ENCODE results near the gene PRX.

PRX gene

GRCh38 chr19:40449506-40449905, 36.3 kb upstream of the PRX start:
- TF ChIP-seq CTCF (IDR thresholded peaks at IDR 0.05), result no peak
- Histone ChIP-seq H3K27ac (no peak overlapping the region), H3K36me3 (peaks cover 6% of the 10 kb centered on the region), H3K9me3 (no peaks in the 10 kb centered on the region), H3K4me1 (ENCODE audit: control insufficient read depth in 1 of 2, insufficient read depth in 1 of 2, low read depth in 1 of 2, low read length in 1 of 2) (peaks cover 4 to 7% of the 10 kb centered on the region in 2 experiments), H3K27me3 (no peaks in the 10 kb centered on the region), H3K4me3 (ENCODE audit: low read depth in 1 of 2, low read length in 1 of 2) (no peak overlapping the region)

GRCh38 chr19:40446263-40446784, 33.1 kb upstream of the PRX start:
- no peak for TF ChIP-seq CTCF (IDR thresholded peaks at IDR 0.05)
- Histone ChIP-seq H3K4me3 (ENCODE audit: low read depth in 1 of 2, low read length in 1 of 2) (no peak overlapping the region), H3K36me3 (peaks cover 13% of the 10 kb centered on the region), H3K27me3 (no peaks in the 10 kb centered on the region), H3K27ac (no peak overlapping the region), H3K4me1 (ENCODE audit: control insufficient read depth in 1 of 2, insufficient read depth in 1 of 2, low read depth in 1 of 2, low read length in 1 of 2) (peaks cover 15 to 17% of the 10 kb centered on the region in 2 experiments), H3K9me3 (no peaks in the 10 kb centered on the region)

GRCh38 chr19:40445780-40446262, 32.6 kb upstream of the PRX start:
- Histone ChIP-seq H3K27me3 (no peaks in the 10 kb centered on the region), H3K36me3 (peaks cover 18% of the 10 kb centered on the region), H3K4me3 (ENCODE audit: low read depth in 1 of 2, low read length in 1 of 2) (no peak overlapping the region), H3K9me3 (no peaks in the 10 kb centered on the region), H3K27ac (no peak overlapping the region), H3K4me1 (ENCODE audit: control insufficient read depth in 1 of 2, insufficient read depth in 1 of 2, low read depth in 1 of 2, low read length in 1 of 2) (peaks cover 15 to 17% of the 10 kb centered on the region in 2 experiments)
- no peak for TF ChIP-seq CTCF (IDR thresholded peaks at IDR 0.05)

- peak overlapping the region; percentile 98 for H3K4me3 ChIP-seq (ENCODE audit: low read depth in 1 of 2, low read length in 1 of 2)
- peaks cover 27% of the 10 kb centered on the region for H3K36me3 ChIP-seq
- no peaks in the 10 kb centered on the region for H3K27me3 ChIP-seq
- no peak for TF ChIP-seq CTCF (IDR thresholded peaks at IDR 0.05)
- H3K4me1 ChIP-seq (ENCODE audit: control insufficient read depth in 1 of 2, insufficient read depth in 1 of 2, low read depth in 1 of 2, low read length in 1 of 2), result peaks cover 15 to 17% of the 10 kb centered on the region in 2 experiments
- no peaks in the 10 kb centered on the region for H3K9me3 ChIP-seq
- peak overlapping the region; percentile 88 for H3K27ac ChIP-seq
Measured at GRCh38 chr19:40444825-40445312, 31.7 kb upstream of the PRX start.

GRCh38 chr19:40444000-40444824, 31.0 kb upstream of the PRX start, which contains the start of gene SERTAD3:
Gene SERTAD3 (minus strand): TSS chr19:40444335. CDS start chr19:40442080, 2,255 bp downstream.
- Histone ChIP-seq H3K9me3 (no peaks in the 10 kb centered on the region), H3K27me3 (no peaks in the 10 kb centered on the region), H3K36me3 (peaks cover 27% of the 10 kb centered on the region), H3K4me1 (ENCODE audit: control insufficient read depth in 1 of 2, insufficient read depth in 1 of 2, low read depth in 1 of 2, low read length in 1 of 2) (peaks cover 15 to 17% of the 10 kb centered on the region in 2 experiments), H3K4me3 (ENCODE audit: low read depth in 1 of 2, low read length in 1 of 2) (peak within 1 kb of the TSS; percentile 98), H3K27ac (peak within 1 kb of the TSS; percentile 88)
- peak; percentile 57 for TF ChIP-seq CTCF (IDR thresholded peaks at IDR 0.05)
